ENCODE results near the gene IL1RL2.

- TF ChIP-seq, protein P1, sequence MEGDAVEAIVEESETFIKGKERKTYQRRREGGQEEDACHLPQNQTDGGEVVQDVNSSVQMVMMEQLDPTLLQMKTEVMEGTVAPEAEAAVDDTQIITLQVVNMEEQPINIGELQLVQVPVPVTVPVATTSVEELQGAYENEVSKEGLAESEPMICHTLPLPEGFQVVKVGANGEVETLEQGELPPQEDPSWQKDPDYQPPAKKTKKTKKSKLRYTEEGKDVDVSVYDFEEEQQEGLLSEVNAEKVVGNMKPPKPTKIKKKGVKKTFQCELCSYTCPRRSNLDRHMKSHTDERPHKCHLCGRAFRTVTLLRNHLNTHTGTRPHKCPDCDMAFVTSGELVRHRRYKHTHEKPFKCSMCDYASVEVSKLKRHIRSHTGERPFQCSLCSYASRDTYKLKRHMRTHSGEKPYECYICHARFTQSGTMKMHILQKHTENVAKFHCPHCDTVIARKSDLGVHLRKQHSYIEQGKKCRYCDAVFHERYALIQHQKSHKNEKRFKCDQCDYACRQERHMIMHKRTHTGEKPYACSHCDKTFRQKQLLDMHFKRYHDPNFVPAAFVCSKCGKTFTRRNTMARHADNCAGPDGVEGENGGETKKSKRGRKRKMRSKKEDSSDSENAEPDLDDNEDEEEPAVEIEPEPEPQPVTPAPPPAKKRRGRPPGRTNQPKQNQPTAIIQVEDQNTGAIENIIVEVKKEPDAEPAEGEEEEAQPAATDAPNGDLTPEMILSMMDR (IDR thresholded peaks at IDR 0.05; ENCODE audit: insufficient read depth, low read length) = no peak
- no peak for TF ChIP-seq POLR2AphosphoS5 (IDR thresholded peaks at IDR 0.05; ENCODE audit: low read depth)
These were observed 18.6 kb upstream of the IL1RL2 start for GRCh38 chr2:102168026-102168771.

All from HL-60 (cell line).